Cortex of kidney (tissue), 1 donor: Measurements from ENCODE around the gene TMEM79.
A peak's percentile ranks its signal among the peaks of the same experiment; 100 is the strongest.

Experiments used
- DNase-seq: peaks from one replicate; lab custom pipeline; 2025; lab: John Stamatoyannopoulos, UW

TMEM79 gene

GRCh38 chr1:156262461-156263287, 21.5 kb upstream of the TMEM79 start:
- no peak for DNase-seq

- no peak for DNase-seq
Measured at GRCh38 chr1:156263288-156263655, 20.9 kb upstream of the TMEM79 start.

- DNase-seq = no peak
Measured at GRCh38 chr1:156266051-156266450, 18.1 kb upstream of the TMEM79 start.

- DNase-seq = no peak
Measured at GRCh38 chr1:156268336-156268735, 15.8 kb upstream of the TMEM79 start.

- DNase-seq = no peak
Measured at GRCh38 chr1:156270314-156270713, 13.8 kb upstream of the TMEM79 start.

GRCh38 chr1:156276532-156276931, 7.6 kb upstream of the TMEM79 start:
- DNase-seq = no peak

GRCh38 chr1:156276966-156277381, 7.2 kb upstream of the TMEM79 start:
- no peak for DNase-seq

- no peak for DNase-seq
Measured at GRCh38 chr1:156279837-156280236, 4.3 kb upstream of the TMEM79 start.

- DNase-seq = no peak
Measured at GRCh38 chr1:156281281-156281680, 2.8 kb upstream of the TMEM79 start.

- no peak for DNase-seq
Measured at GRCh38 chr1:156281693-156282478, 2.2 kb upstream of the TMEM79 start.

- DNase-seq = peak; percentile 64
Measured at GRCh38 chr1:156282479-156283222, 1.5 kb upstream of the TMEM79 start, which contains the start of gene SMG5. Gene SMG5 (minus strand): TSS chr1:156282825. CDS start chr1:156282680, 145 bp downstream.

- DNase-seq = no peak
Measured at GRCh38 chr1:156283521-156283920, 604 bp upstream of the TMEM79 start.

- DNase-seq = no peak
Measured at GRCh38 chr1:156284757-156285156, 632 bp downstream of the TMEM79 start.

- DNase-seq = no peak
Measured at GRCh38 chr1:156285437-156285836, 1.3 kb downstream of the TMEM79 start.

- DNase-seq = no peak
Measured at GRCh38 chr1:156286061-156286460, 1.9 kb downstream of the TMEM79 start.

GRCh38 chr1:156289857-156290256, 5.7 kb downstream of the TMEM79 start:
- no peak for DNase-seq

- peak; percentile 61 for DNase-seq
Measured at GRCh38 chr1:156291226-156292061, 7.3 kb downstream of the TMEM79 start.

GRCh38 chr1:156293098-156293434, 8.9 kb downstream of the TMEM79 start:
- no peak for DNase-seq

- DNase-seq = no peak
Measured at GRCh38 chr1:156293895-156294294, 9.8 kb downstream of the TMEM79 start.

- DNase-seq = no peak
Measured at GRCh38 chr1:156295391-156295947, 11.3 kb downstream of the TMEM79 start, which contains the start of gene GLMP. Gene GLMP (minus strand): TSS chr1:156295679. CDS start chr1:156295645, 34 bp downstream.

GRCh38 chr1:156298852-156299357, 14.8 kb downstream of the TMEM79 start, which contains the start of gene VHLL:
Gene VHLL (minus strand): TSS chr1:156299307. CDS start chr1:156299189, 118 bp downstream.
- DNase-seq = no peak
